ENCODE data around the gene NRG2. TPM values are rescaled to one million over a fixed set of nuclear protein-coding genes. Genes with fewer than 3 reads are reported as not detected.

NRG2 gene
- total RNA-seq, 6 experiments from 2014 or later: 0.07 to 0.77 (median 0.14) TPM; not detected in 1

DNA sequence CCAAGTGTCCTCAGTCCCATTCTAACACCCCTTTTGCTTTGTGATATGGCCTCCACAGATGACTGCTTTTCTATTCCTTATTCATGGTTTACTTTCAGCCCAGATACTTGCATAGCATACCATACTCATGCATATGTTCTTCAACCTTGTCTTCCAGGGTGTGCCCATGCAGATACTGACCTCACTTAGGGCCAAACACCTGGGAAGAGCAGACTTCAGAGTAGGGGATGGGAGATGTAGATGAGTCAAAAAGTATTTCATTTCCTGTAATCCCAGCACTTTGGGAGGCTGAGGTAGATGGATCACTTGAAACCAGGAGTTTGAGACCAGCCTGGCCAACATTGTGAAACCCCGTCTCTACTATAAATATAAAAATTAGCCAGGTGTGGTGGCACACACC lies 58.3 kb downstream of the NRG2 start:
- DNase-seq (no peak), ATAC-seq (no peak)
- intact Hi-C loops (cut with DNase I): no loop called here
- no peak overlapping the region for H3K4me3 ChIP-seq
- no peak overlapping the region for H3K27ac ChIP-seq
- TF ChIP-seq, protein P1, sequence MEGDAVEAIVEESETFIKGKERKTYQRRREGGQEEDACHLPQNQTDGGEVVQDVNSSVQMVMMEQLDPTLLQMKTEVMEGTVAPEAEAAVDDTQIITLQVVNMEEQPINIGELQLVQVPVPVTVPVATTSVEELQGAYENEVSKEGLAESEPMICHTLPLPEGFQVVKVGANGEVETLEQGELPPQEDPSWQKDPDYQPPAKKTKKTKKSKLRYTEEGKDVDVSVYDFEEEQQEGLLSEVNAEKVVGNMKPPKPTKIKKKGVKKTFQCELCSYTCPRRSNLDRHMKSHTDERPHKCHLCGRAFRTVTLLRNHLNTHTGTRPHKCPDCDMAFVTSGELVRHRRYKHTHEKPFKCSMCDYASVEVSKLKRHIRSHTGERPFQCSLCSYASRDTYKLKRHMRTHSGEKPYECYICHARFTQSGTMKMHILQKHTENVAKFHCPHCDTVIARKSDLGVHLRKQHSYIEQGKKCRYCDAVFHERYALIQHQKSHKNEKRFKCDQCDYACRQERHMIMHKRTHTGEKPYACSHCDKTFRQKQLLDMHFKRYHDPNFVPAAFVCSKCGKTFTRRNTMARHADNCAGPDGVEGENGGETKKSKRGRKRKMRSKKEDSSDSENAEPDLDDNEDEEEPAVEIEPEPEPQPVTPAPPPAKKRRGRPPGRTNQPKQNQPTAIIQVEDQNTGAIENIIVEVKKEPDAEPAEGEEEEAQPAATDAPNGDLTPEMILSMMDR (IDR thresholded peaks at IDR 0.05): no peak
- no peak for TF ChIP-seq POLR2A (IDR thresholded peaks at IDR 0.05)
- H3K27me3 ChIP-seq: no peaks in the 10 kb centered on the region
- H3K4me1 ChIP-seq: no peaks in the 10 kb centered on the region
- 86% methylated on average over 1 of the region's 1 CpG for WGBS (ENCODE audit: insufficient coverage, low coverage, low lambda C conversion rate, missing lambda C conversion rate)
- no peaks in the 10 kb centered on the region for H3K9me3 ChIP-seq
- H3K36me3 ChIP-seq: no peaks in the 10 kb centered on the region

GRCh38 chr5:139982975-139983240 lies 60.2 kb downstream of the NRG2 start:
- H3K9me3 ChIP-seq: no peaks in the 10 kb centered on the region

GRCh38 chr5:139982157-139982974 lies 60.7 kb downstream of the NRG2 start:
- Histone ChIP-seq H3K4me3 (no peak overlapping the region), H3K9me3 (no peaks in the 10 kb centered on the region), H3K36me3 (no peaks in the 10 kb centered on the region), H3K4me1 (no peaks in the 10 kb centered on the region), H3K27me3 (no peaks in the 10 kb centered on the region), H3K27ac (no peak overlapping the region)
- ATAC-seq (no peak), DNase-seq (no peak)
- WGBS (ENCODE audit: insufficient coverage, low coverage, low lambda C conversion rate, missing lambda C conversion rate): 66% methylated on average over 15 of the region's 15 CpGs
- TF ChIP-seq, protein P1 (IDR thresholded peaks at IDR 0.05): no peak
- TF ChIP-seq POLR2A (IDR thresholded peaks at IDR 0.05): no peak
- intact Hi-C loops (cut with DNase I): no loop called here

More at GRCh38 chr5:139982975-139983240, 60.2 kb downstream of the NRG2 start:
- ATAC-seq (no peak), DNase-seq (no peak)
- no peaks in the 10 kb centered on the region for H3K27me3 ChIP-seq
- intact Hi-C loops (cut with DNase I): no loop called here
- no peak overlapping the region for H3K4me3 ChIP-seq
- H3K36me3 ChIP-seq: no peaks in the 10 kb centered on the region
- no peak overlapping the region for H3K27ac ChIP-seq
- no peaks in the 10 kb centered on the region for H3K4me1 ChIP-seq
- TF ChIP-seq POLR2A (IDR thresholded peaks at IDR 0.05): no peak
- TF ChIP-seq, protein P1 (IDR thresholded peaks at IDR 0.05): no peak

- WGBS (ENCODE audit: insufficient coverage, low coverage, low lambda C conversion rate, missing lambda C conversion rate): no CpG with 5 or more reads among the region's 3 CpGs
- intact Hi-C loops (cut with DNase I): no loop called here
- no peak for ATAC-seq
These were observed 62.3 kb downstream of the NRG2 start for GRCh38 chr5:139980765-139981164.

More at GRCh38 chr5:139980765-139981164, 62.3 kb downstream of the NRG2 start:
- no peaks in the 10 kb centered on the region for H3K9me3 ChIP-seq
- no peaks in the 10 kb centered on the region for H3K27me3 ChIP-seq
- TF ChIP-seq, protein P1 (IDR thresholded peaks at IDR 0.05): no peak
- no peak for TF ChIP-seq POLR2A (IDR thresholded peaks at IDR 0.05)
- no peaks in the 10 kb centered on the region for H3K4me1 ChIP-seq
- no peak for DNase-seq
- H3K36me3 ChIP-seq: no peaks in the 10 kb centered on the region
- H3K27ac ChIP-seq: no peak overlapping the region
- no peak overlapping the region for H3K4me3 ChIP-seq
